Left renal pelvis (tissue), 4 donors: ENCODE measurements around the gene CGB1. TPM values are rescaled to one million over a fixed set of nuclear protein-coding genes. Genes with fewer than 3 reads are reported as not detected.
A peak's percentile ranks its signal among the peaks of the same experiment; 100 is the strongest.
"Not testable (repeated sequence)": the region's sequence is repeated elsewhere in the genome, so short reads cannot be mapped to it uniquely, and the experiment has no call there.

Experiments used
- DNase-seq, 4 donors: peaks; one replicate each; pipeline ENCODE4 v3.0.0-alpha.2; 2013; ENCODE audit warnings: low read depth in 4 of 4, low spot score in 3 of 4
- polyA plus RNA-seq, 4 donors: library from polyadenylated mRNA; unstranded; fragments of 120-200 nt; gene quantifications; one replicate each; pipeline ENCODE4 v1.2.1, GENCODE V29; 2013; ENCODE audit not compliant: insufficient read length in 4 of 4

The CGB1 gene
- not detected for polyA plus RNA-seq

- not testable (repeated sequence) for DNase-seq
Measured at GRCh38 chr19:49036815-49037214, at the start of gene CGB1. CGB1 (minus strand) TSS chr19:49036895; CDS start chr19:49036711, 184 bp downstream.

GRCh38 chr19:49086296-49086695, 49.6 kb upstream of the CGB1 start:
- DNase-seq = no peak

- DNase-seq = no peak
Measured at GRCh38 chr19:49085868-49086232, 49.2 kb upstream of the CGB1 start.

- peak; percentile 97 to 100 (median 98) for DNase-seq
Measured at GRCh38 chr19:49085020-49085867, 48.5 kb upstream of the CGB1 start, which contains the start of gene SNRNP70. SNRNP70 (plus strand) TSS chr19:49085451; CDS start chr19:49086415, 964 bp downstream.

GRCh38 chr19:49084206-49085019, 47.7 kb upstream of the CGB1 start:
- no peak for DNase-seq

- DNase-seq = no peak
Measured at GRCh38 chr19:49081273-49081672, 44.6 kb upstream of the CGB1 start.

- DNase-seq = no peak
Measured at GRCh38 chr19:49080392-49080791, 43.7 kb upstream of the CGB1 start.

- DNase-seq = not testable (repeated sequence)
Measured at GRCh38 chr19:49074869-49075268, 38.2 kb upstream of the CGB1 start.

GRCh38 chr19:49073514-49074378, 37.1 kb upstream of the CGB1 start:
- no peak for DNase-seq

GRCh38 chr19:49071860-49072547, 35.3 kb upstream of the CGB1 start:
- DNase-seq = no peak

- no peak for DNase-seq
Measured at GRCh38 chr19:49070416-49070815, 33.7 kb upstream of the CGB1 start.

- no peak for DNase-seq
Measured at GRCh38 chr19:49069026-49069425, 32.3 kb upstream of the CGB1 start.

GRCh38 chr19:49067554-49067953, 30.9 kb upstream of the CGB1 start:
- no peak for DNase-seq

GRCh38 chr19:49065905-49066512, 29.3 kb upstream of the CGB1 start:
- DNase-seq = no peak

GRCh38 chr19:49064768-49065611, 28.3 kb upstream of the CGB1 start, which contains the start of gene NTF4:
NTF4 (minus strand) TSS chr19:49064818; CDS start chr19:49061997, 2,821 bp downstream.
- DNase-seq = no peak

- DNase-seq = no peak
Measured at GRCh38 chr19:49064029-49064629, 27.4 kb upstream of the CGB1 start.

- DNase-seq = no peak
Measured at GRCh38 chr19:49061445-49061844, 24.8 kb upstream of the CGB1 start.

GRCh38 chr19:49061000-49061399, 24.3 kb upstream of the CGB1 start:
- DNase-seq = no peak
